Measurements from ENCODE around the gene THY1.

The THY1 gene

DNA sequence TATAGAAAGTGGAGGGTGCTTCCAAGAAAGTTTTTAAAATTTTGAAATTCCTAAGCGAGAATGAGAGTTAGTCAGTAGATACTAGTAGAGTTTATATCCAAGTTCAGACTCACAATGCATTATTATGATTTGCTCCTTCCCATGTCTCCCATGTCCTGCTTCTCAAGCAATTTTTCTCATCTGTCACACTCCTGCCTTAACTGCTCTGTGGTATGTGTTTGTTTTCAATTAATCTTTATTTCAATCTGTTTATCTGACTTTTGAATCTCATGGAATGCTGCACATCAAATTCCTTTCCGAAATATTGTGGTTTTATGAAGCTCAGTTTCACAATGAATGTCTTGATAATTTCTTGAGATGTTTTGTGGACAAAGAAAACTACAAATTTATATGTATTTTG lies 18.1 kb downstream of the THY1 start:
- no peak for TF ChIP-seq CTCF (IDR thresholded peaks at IDR 0.05; ENCODE audit: insufficient read depth, low read length, missing control alignments)
- ChIA-PET CTCF (interaction anchor here (1.4 to 1.7 kb wide), 2 partner anchors 24 to 29 kb away, joined by 3 to 4 read pairs; partner anchors contain the start of gene USP2), POLR2A (interaction anchor here (0.9 kb wide), 1 partner anchor 9 kb away, joined by 4 read pairs; no protein-coding TSS in a partner anchor)
- no peak overlapping the region for H3K4me3 ChIP-seq (ENCODE audit: low read depth, low read length)
- no peak for DNase-seq (ENCODE audit: low read depth, low spot score)

DNA sequence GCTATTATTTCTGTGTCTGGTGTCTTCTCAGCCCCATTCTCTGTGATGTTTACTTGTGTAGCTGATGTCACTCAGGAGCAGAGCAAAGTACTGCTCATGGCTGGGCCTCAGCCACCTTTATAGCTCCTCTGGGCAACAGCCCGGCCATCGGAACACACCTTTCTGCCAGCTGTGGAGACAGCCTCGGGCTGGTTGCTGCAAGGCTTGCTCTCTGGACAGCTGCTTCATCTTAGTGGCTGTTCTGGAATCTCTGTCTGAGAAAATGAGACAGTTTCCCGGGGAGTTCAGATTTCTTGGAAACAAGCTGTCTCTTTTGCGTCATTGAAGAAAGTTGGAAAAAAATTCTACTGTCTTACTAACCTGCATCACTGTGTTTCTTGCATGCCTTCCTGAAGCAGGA lies 20.0 kb downstream of the THY1 start:
- POLR2A ChIA-PET, result no interaction called here
- no peak overlapping the region for H3K4me3 ChIP-seq (ENCODE audit: low read depth, low read length)
- CTCF ChIA-PET, result interaction anchor here (0.8 to 3.6 kb wide), 6 partner anchors 20 to 72 kb away, joined by 3 to 18 read pairs (median 6); partner anchors contain the start of gene USP2
- no peak for DNase-seq (ENCODE audit: low read depth, low spot score)
- no peak for TF ChIP-seq CTCF (IDR thresholded peaks at IDR 0.05; ENCODE audit: insufficient read depth, low read length, missing control alignments)

DNA sequence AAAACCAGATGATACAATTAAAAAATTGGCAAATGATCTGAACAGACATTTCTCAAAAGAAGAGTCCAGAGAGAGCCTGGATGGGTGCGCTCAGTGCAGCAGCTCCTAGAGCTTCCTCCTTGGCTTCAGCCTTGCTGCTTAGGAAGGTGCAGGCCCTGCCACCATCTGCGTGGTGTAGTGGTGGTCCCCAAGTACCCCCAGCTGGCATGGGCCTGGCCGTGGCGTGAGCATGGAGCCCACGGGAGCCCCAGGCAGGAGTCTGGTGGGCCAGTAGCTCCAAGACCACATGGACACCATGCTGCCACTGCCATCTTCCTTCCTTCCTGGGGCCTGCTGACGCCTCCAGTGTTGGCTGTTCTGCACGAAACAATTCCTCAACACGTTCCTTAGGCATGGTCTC lies 20.5 kb downstream of the THY1 start:
- no peak overlapping the region for H3K4me3 ChIP-seq (ENCODE audit: low read depth, low read length)
- POLR2A ChIA-PET, result no interaction called here
- CTCF ChIA-PET, result interaction anchor here (1.3 to 3.6 kb wide), 5 partner anchors 21 to 72 kb away, joined by 3 to 18 read pairs (median 8); partner anchors contain the start of gene USP2
- DNase-seq (ENCODE audit: low read depth, low spot score), result no peak
- no peak for TF ChIP-seq CTCF (IDR thresholded peaks at IDR 0.05; ENCODE audit: insufficient read depth, low read length, missing control alignments)

- H3K4me3 ChIP-seq (ENCODE audit: low read depth, low read length), result no peak overlapping the region
- ChIA-PET CTCF (interaction anchor here (0.9 to 3.6 kb wide), 4 partner anchors 9 to 74 kb away, joined by 3 to 18 read pairs (median 3); no protein-coding TSS in a partner anchor), POLR2A (no interaction called here)
- no peak for TF ChIP-seq CTCF (IDR thresholded peaks at IDR 0.05; ENCODE audit: insufficient read depth, low read length, missing control alignments)
- no peak for DNase-seq (ENCODE audit: low read depth, low spot score)
Observed at GRCh38 chr11:119400860-119401259, 22.1 kb downstream of the THY1 start.

DNA sequence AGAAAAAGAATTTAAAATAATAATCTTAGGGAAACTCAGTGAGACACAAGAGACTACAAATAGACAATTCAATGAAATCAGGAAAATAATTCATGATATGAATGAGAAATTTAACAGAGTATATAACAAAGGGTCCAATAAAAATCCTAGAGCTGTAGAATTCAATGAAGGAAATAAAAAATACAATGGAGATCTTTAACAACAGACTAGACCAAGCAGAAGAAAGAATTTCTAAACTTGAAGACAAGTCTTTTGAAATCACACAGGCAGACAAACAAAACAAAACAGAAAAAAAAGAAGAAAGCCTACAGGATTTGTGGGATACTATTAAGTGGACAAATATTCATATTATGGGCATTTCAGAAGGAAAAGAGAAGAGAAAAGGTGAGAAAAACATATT lies 25.2 kb downstream of the THY1 start:
- no peak for TF ChIP-seq CTCF (IDR thresholded peaks at IDR 0.05; ENCODE audit: insufficient read depth, low read length, missing control alignments)
- ChIA-PET POLR2A (no interaction called here), CTCF (interaction anchor here (1.1 to 2.1 kb wide), 9 partner anchors 11 to 77 kb away, joined by 3 to 12 read pairs (median 5); partner anchors contain the start of gene USP2)
- no peak overlapping the region for H3K4me3 ChIP-seq (ENCODE audit: low read depth, low read length)
- no peak for DNase-seq (ENCODE audit: low read depth, low spot score)

DNA sequence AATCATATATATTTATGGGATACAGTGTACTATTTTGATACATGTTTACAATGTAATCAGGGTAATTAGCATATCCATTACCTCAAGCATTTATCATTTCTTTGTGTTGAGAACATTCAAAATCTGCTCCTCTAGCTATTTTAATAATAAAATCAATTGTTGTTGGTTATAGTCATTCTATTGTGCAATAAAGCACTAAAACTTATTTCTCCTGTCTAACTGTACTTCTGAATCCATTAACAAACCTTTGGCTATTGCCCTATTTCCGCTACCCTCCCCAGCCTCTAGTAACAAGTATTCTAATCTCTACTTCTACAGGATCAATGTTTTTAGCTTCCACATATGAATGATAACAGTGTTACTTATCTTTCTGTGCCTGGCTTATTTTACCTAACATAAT lies 26.1 kb downstream of the THY1 start:
- no peak overlapping the region for H3K4me3 ChIP-seq (ENCODE audit: low read depth, low read length)
- TF ChIP-seq CTCF (IDR thresholded peaks at IDR 0.05; ENCODE audit: insufficient read depth, low read length, missing control alignments), result no peak
- CTCF ChIA-PET, result interaction anchor here (1.0 to 1.8 kb wide), 4 partner anchors 16 to 74 kb away, joined by 3 to 4 read pairs (median 3); partner anchors contain the start of gene USP2
- DNase-seq (ENCODE audit: low read depth, low spot score), result no peak
- POLR2A ChIA-PET, result no interaction called here
